Measurements from ENCODE around the gene NPC1. TPM values are rescaled to one million over a fixed set of nuclear protein-coding genes. Genes with fewer than 3 reads are reported as not detected.
"Not testable (repeated sequence)": the region's sequence is repeated elsewhere in the genome, so short reads cannot be mapped to it uniquely, and the experiment has no call there.

NPC1 gene
- total RNA-seq, 1 donor from 2014 or later: 40.1 TPM

DNA sequence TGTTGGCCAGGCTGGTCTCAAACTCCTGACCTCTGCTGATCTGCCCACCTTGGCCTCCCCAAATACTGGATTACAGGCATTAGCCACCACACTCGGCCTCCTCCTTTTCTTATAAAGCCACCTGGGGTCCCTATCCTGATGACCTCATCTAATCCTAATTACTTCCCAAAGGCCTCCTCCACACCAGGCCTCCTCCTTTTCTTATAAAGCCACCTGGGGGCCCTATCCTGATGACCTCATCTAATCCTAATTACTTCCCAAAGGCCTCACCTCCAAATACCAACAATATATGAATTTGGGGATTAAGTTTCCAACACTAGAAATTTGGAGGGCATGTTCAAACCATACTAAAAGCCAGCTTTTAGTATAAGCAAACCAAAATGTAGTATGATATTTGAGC lies 92.7 kb downstream of the NPC1 start:
- DNase-seq (ENCODE audit: extremely low spot score, unreplicated experiment): no peak
- Mint-ChIP-seq H3K27ac (ENCODE audit: unreplicated experiment) (no peak overlapping the region), H3K4me3 (ENCODE audit: unreplicated experiment) (no peak overlapping the region), H3K36me3 (ENCODE audit: unreplicated experiment) (peaks cover 3% of the 10 kb centered on the region), H3K9me3 (ENCODE audit: unreplicated experiment) (peaks cover 12% of the 10 kb centered on the region), H3K4me1 (ENCODE audit: unreplicated experiment) (no peaks in the 10 kb centered on the region), H3K27me3 (ENCODE audit: unreplicated experiment) (no peaks in the 10 kb centered on the region)
- TF ChIP-seq, protein P1, sequence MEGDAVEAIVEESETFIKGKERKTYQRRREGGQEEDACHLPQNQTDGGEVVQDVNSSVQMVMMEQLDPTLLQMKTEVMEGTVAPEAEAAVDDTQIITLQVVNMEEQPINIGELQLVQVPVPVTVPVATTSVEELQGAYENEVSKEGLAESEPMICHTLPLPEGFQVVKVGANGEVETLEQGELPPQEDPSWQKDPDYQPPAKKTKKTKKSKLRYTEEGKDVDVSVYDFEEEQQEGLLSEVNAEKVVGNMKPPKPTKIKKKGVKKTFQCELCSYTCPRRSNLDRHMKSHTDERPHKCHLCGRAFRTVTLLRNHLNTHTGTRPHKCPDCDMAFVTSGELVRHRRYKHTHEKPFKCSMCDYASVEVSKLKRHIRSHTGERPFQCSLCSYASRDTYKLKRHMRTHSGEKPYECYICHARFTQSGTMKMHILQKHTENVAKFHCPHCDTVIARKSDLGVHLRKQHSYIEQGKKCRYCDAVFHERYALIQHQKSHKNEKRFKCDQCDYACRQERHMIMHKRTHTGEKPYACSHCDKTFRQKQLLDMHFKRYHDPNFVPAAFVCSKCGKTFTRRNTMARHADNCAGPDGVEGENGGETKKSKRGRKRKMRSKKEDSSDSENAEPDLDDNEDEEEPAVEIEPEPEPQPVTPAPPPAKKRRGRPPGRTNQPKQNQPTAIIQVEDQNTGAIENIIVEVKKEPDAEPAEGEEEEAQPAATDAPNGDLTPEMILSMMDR (IDR thresholded peaks at IDR 0.05): no peak

DNA sequence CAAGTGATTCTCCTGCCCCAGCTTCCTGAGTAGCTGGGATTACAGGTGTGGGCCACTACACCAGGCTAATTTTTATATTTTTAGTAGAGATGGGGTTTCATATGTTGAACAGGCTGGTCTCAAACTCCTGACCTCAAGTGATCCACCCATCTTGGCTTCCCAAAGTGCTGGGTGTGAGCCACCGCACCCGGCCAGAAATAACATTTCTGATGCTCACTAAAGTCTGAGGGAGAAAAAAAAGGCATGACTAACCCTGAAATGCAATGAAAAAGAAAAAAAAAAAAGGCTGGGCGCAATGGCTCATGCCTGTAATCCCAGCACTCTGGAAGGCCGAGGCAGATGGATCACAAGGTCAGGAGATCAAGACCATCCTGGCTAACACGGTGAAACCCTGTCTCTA lies 96.7 kb downstream of the NPC1 start:
- not testable (repeated sequence) for H3K36me3 Mint-ChIP-seq (ENCODE audit: unreplicated experiment); DNase-seq (ENCODE audit: extremely low spot score, unreplicated experiment); H3K4me3 Mint-ChIP-seq (ENCODE audit: unreplicated experiment); H3K27ac Mint-ChIP-seq (ENCODE audit: unreplicated experiment); H3K27me3 Mint-ChIP-seq (ENCODE audit: unreplicated experiment); H3K4me1 Mint-ChIP-seq (ENCODE audit: unreplicated experiment)
- peaks cover 12% of the 10 kb centered on the region for H3K9me3 Mint-ChIP-seq (ENCODE audit: unreplicated experiment)

DNA sequence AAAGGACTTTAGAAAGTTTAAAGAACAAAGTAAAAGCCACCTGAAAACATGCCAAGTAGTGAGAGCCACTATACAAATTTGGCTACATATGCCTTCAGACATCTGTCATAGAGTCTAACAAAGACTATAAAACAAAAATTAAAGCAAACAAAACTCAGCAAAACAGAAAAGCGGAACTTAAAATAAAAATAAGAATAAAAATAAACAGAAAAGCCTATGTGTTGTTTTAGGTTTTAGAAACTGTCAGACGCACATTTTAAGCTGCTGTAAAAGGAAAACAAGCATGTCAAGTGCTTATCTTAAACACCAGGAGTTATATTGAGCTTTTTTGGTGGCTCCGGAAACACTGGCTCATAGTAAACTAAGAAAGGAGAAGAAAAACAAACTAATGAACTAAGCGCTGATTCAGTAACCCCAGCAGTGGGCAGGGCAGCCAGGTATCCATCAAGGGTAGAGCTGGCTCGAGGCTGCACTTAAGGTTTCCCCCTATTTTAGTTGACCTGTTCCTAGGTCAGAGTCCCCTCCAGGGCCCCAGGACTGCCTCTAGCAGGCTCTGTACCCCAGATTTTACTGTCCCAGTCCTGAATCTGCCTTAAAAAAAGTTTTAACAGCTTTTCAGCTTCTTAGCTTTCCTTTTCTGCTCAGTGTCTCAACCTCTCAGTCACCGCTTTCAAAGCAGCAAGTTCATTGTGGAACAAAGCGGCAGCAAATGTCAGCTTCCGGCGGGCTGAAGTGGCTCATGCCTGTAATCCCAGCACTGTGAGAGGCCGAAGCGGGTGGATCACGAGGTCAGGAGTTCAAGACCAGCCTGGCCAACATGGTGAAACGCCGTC lies 98.4 kb downstream of the NPC1 start:
- Mint-ChIP-seq H3K36me3 (ENCODE audit: unreplicated experiment) (peaks cover 7% of the 10 kb centered on the region), H3K9me3 (ENCODE audit: unreplicated experiment) (peaks cover 12% of the 10 kb centered on the region), H3K27me3 (ENCODE audit: unreplicated experiment) (no peaks in the 10 kb centered on the region), H3K4me1 (ENCODE audit: unreplicated experiment) (no peaks in the 10 kb centered on the region), H3K4me3 (ENCODE audit: unreplicated experiment) (no peak overlapping the region), H3K27ac (ENCODE audit: unreplicated experiment) (no peak overlapping the region)
- no peak for DNase-seq (ENCODE audit: extremely low spot score, unreplicated experiment)
- TF ChIP-seq, protein P1 (IDR thresholded peaks at IDR 0.05): no peak

DNA sequence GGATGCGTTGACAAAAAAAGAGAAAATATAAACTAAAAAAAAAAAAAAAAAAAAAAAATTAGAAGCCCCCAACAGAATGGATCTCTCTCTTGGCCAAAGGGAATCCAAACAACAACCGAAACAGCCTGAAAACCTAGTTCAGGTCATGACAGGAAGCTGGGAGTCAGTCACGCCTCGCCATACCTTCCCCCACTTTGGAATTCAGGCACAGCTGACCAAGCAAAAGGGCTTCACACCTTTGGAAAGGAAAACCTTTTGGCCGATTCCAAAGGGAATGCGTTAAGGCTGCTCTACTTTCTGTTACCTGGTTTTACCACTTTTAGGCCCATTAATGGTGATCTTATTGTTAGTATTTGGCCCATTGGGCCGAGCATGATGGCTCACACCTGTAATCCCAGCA lies 100.9 kb downstream of the NPC1 start:
- TF ChIP-seq, protein P1 (IDR thresholded peaks at IDR 0.05): no peak

DNA sequence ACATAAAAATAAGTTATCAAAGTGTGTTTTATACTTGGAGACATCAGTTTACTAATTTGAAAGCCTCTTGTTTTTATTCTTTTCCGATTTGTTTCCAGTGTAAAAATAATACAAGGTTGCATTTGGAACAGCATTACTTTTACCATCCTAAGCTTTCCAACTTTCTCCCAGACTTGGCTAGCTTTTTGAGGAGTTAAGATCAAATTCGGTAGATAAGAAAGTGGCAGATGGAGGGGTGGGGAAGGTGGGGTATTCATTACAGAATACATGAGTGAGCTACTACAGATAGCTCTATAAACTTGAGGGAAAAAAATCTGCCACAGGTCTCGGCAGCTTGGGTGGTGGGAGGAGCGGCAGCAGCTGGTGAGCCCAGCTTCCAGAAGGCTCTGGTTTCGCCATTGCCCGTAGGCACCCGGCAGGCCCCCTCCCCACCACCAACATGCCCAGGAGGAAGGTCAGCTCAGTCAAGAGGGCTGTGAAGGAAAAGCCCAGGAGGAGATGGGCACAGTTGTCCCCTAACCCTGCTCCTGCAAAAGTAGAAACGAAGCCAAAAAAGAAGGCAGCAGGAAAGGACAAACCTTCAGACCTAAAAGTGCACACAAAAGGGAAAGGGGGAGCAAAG lies 101.6 kb downstream of the NPC1 start:
- peak; percentile 34 for DNase-seq (ENCODE audit: extremely low spot score, unreplicated experiment)
- Mint-ChIP-seq H3K27ac (ENCODE audit: unreplicated experiment) (no peak overlapping the region), H3K27me3 (ENCODE audit: unreplicated experiment) (no peaks in the 10 kb centered on the region), H3K36me3 (ENCODE audit: unreplicated experiment) (peaks cover 18% of the 10 kb centered on the region), H3K4me1 (ENCODE audit: unreplicated experiment) (no peaks in the 10 kb centered on the region), H3K9me3 (ENCODE audit: unreplicated experiment) (no peaks in the 10 kb centered on the region), H3K4me3 (ENCODE audit: unreplicated experiment) (no peak overlapping the region)
- TF ChIP-seq, protein P1 (IDR thresholded peaks at IDR 0.05): no peak

More for the DNA sequence above, 100.9 kb downstream of the NPC1 start:
- no peaks in the 10 kb centered on the region for H3K4me1 Mint-ChIP-seq (ENCODE audit: unreplicated experiment)
- no peak overlapping the region for H3K4me3 Mint-ChIP-seq (ENCODE audit: unreplicated experiment)
- H3K36me3 Mint-ChIP-seq (ENCODE audit: unreplicated experiment): peaks cover 13% of the 10 kb centered on the region
- peaks cover 3% of the 10 kb centered on the region for H3K9me3 Mint-ChIP-seq (ENCODE audit: unreplicated experiment)
- H3K27me3 Mint-ChIP-seq (ENCODE audit: unreplicated experiment): no peaks in the 10 kb centered on the region
- peak; percentile 25 for DNase-seq (ENCODE audit: extremely low spot score, unreplicated experiment)
- H3K27ac Mint-ChIP-seq (ENCODE audit: unreplicated experiment): no peak overlapping the region

Other genes with a start within 250 kb of the NPC1 start
- 54.7 and 55.7 TPM in 2 replicates for gene RIOK3, start 133.2 kb downstream of the NPC1 start, total RNA-seq
- gene RMC1, start 83.0 kb downstream of the NPC1 start, total RNA-seq: 24.9 and 25.5 TPM in 2 replicates
- gene ANKRD29, start 76.4 kb upstream of the NPC1 start, total RNA-seq: not detected in 2 replicates
- gene LAMA3, start 102.9 kb upstream of the NPC1 start, total RNA-seq: not detected in 2 replicates

Data from osteocyte (in vitro differentiated cells).